Right ventricle myocardium superior (tissue), 1 donor: ENCODE results near the gene ESM1. TPM values are rescaled to one million over a fixed set of nuclear protein-coding genes. Genes with fewer than 3 reads are reported as not detected.
"Not testable (repeated sequence)": the region's sequence is repeated elsewhere in the genome, so short reads cannot be mapped to it uniquely, and the experiment has no call there.

Experiments used
- ATAC-seq: fragments of 200-7000 bp; cut with Tn5 transposase; one replicate; pipeline ENCODE4 v1.9.1; 2020; ENCODE audit warnings: mild to moderate bottlenecking; ENCODE audit not compliant: poor library complexity
- DNase-seq: peaks from one replicate; pipeline ENCODE4 v3.0.0-alpha.2; 2020
- intact Hi-C: fragments of 100-400 bp; cut with DNase I; formaldehyde crosslinking; loops from one replicate; pipeline ENCODE4 v1.11.2; 2022
- long read RNA-seq: library from polyadenylated mRNA; unstranded; transcript quantifications from one replicate; pipeline ENCODE4 v2.0.0, GENCODE V29; 2021
- total RNA-seq: library from RNA; stranded (reverse); fragmentation: NEBNext Ultra II Directional; extraction: Animal tissue kit (Norgen Biotek cat#: 25700); gene quantifications from one replicate; pipeline ENCODE4 v1.2.1, GENCODE V29; 2021
- donor health status: DM: no; HTN: yes; CAD: no; lungs with severe emphysema.

Gene ESM1
- not detected for total RNA-seq
- long read RNA-seq, result 0 reads

- DNase-seq, result no peak
- intact Hi-C loops, result no loop called here
- ATAC-seq, result no peak
Measured at GRCh38 chr5:54985301-54986268, at the start of gene ESM1. Gene ESM1 (minus strand): TSS chr5:54985593. CDS start chr5:54985517, 76 bp downstream.

GRCh38 chr5:55033568-55033967, 48.2 kb upstream of the ESM1 start:
- DNase-seq (no peak), ATAC-seq (no peak)
- intact Hi-C loops, result no loop called here

GRCh38 chr5:55031492-55031891, 46.1 kb upstream of the ESM1 start:
- no peak for DNase-seq
- intact Hi-C loops, result no loop called here
- ATAC-seq, result no peak

GRCh38 chr5:55030676-55031369, 45.4 kb upstream of the ESM1 start:
- DNase-seq, result no peak

GRCh38 chr5:55030220-55030619, 44.8 kb upstream of the ESM1 start:
- ATAC-seq (no peak), DNase-seq (no peak)
- intact Hi-C loops, result no loop called here

More at GRCh38 chr5:55030676-55031369, 45.4 kb upstream of the ESM1 start:
- no peak for ATAC-seq
- intact Hi-C loops, result no loop called here

- ATAC-seq (no peak), DNase-seq (no peak)
- intact Hi-C loops, result no loop called here
Measured at GRCh38 chr5:55027595-55027994, 42.2 kb upstream of the ESM1 start.

GRCh38 chr5:55022450-55022849, 37.1 kb upstream of the ESM1 start:
- intact Hi-C loops, result no loop called here
- no peak for ATAC-seq
- DNase-seq, result no peak

GRCh38 chr5:55021821-55022220, 36.4 kb upstream of the ESM1 start:
- intact Hi-C loops, result no loop called here
- DNase-seq (no peak), ATAC-seq (no peak)

- intact Hi-C loops, result no loop called here
- ATAC-seq (no peak), DNase-seq (no peak)
Measured at GRCh38 chr5:55021410-55021809, 36.0 kb upstream of the ESM1 start.

GRCh38 chr5:55010149-55010548, 24.8 kb upstream of the ESM1 start:
- DNase-seq, ATAC-seq, intact Hi-C loops: not testable (repeated sequence)

GRCh38 chr5:55004729-55005128, 19.3 kb upstream of the ESM1 start:
- no peak for DNase-seq
- ATAC-seq, result no peak
- intact Hi-C loops, result no loop called here

GRCh38 chr5:55003432-55004065, 18.2 kb upstream of the ESM1 start:
- intact Hi-C loops, result no loop called here
- no peak for DNase-seq
- ATAC-seq, result no peak

GRCh38 chr5:55002166-55002565, 16.8 kb upstream of the ESM1 start:
- ATAC-seq, DNase-seq, intact Hi-C loops: not testable (repeated sequence)

GRCh38 chr5:54997081-54997480, 11.7 kb upstream of the ESM1 start:
- DNase-seq (no peak), ATAC-seq (no peak)
- intact Hi-C loops, result no loop called here

- ATAC-seq (no peak), DNase-seq (no peak)
- intact Hi-C loops, result no loop called here
Measured at GRCh38 chr5:54996466-54996865, 11.1 kb upstream of the ESM1 start.

GRCh38 chr5:54995168-54995567, 9.8 kb upstream of the ESM1 start:
- intact Hi-C loops, result no loop called here
- no peak for DNase-seq
- no peak for ATAC-seq

GRCh38 chr5:54994628-54995027, 9.2 kb upstream of the ESM1 start:
- intact Hi-C loops, result no loop called here
- ATAC-seq (no peak), DNase-seq (no peak)

- DNase-seq, result no peak
- no peak for ATAC-seq
- intact Hi-C loops, result no loop called here
Measured at GRCh38 chr5:54993318-54993717, 7.9 kb upstream of the ESM1 start.

GRCh38 chr5:54991416-54991815, 6.0 kb upstream of the ESM1 start:
- ATAC-seq (no peak), DNase-seq (no peak)
- intact Hi-C loops, result no loop called here
